HG02798 (cell line): ENCODE results near the gene GPC5.
"Not testable (repeated sequence)": the region's sequence is repeated elsewhere in the genome, so short reads cannot be mapped to it uniquely, and the experiment has no call there.

Experiments used
- ATAC-seq: cut with Tn5 transposase; IDR thresholded peaks from one replicate; pipeline ENCODE4 v1.9.1; 2021; ENCODE audit warnings: mild to moderate bottlenecking; ENCODE audit not compliant: unreplicated experiment, poor library complexity

GPC5 gene

DNA sequence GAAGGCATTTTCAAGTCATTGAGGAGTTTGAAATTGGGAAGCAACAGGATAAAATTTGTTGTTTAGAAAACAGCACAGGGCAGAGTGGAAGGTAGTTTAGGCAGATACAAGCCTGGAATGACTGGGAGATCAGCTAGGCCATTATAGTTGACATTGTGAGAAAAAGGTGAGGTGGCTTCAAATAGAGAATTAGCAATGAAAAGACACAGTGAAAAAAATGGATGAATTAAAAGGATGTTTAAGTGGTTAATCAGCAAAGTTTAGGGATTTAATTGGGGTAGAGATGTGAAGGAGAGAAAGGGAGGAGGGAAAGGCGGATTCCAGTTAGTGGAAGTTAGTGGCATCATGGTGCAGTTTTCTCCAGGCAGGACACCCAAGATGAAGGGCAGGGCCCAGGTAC is 1257.7 kb downstream of the GPC5 start:
- no peak for ATAC-seq

DNA sequence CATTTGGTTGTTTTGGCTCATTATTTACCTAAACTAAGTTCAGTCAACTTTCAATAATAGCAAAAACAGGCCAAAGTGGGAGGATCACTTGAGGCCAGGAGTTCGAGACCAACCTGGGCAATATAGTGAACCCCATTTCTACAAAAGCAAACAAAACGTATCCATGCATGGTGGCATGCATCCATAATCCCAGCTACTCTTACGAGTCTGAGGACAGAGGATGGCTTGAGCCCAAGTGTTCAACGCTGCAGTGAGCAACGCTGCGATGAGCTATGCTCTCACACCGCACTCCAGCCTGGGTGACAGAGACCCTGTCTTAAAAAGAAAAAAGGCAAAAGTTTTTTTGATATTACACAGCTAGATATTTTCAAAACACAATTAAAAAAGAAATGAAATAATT is 1258.2 kb downstream of the GPC5 start:
- no peak for ATAC-seq

GRCh38 chr13:92657565-92657964 is 1259.1 kb downstream of the GPC5 start:
- ATAC-seq: no peak

GRCh38 chr13:92658293-92658692 is 1259.9 kb downstream of the GPC5 start:
- ATAC-seq: no peak

DNA sequence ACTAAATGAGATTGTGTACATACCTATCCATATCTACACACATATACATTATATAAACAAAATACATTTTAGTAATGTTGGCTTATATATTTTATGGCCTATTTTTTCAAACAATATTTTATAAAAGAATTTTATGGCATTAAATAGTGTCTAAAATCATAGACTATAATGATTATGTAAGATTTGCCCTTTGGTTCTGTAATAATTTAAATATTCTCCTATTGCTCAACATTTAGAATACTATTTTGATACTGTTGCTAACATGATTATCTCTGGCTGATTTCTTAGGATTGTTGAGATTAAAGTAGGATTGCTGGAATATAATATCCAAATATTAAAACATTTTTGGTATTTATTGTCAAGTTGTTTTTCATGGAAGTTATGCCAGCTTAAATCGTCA is 1263.0 kb downstream of the GPC5 start:
- no peak for ATAC-seq

- no peak for ATAC-seq
These were observed 1269.7 kb downstream of the GPC5 start for GRCh38 chr13:92668157-92668556.

- ATAC-seq: no peak
These were observed 1271.7 kb downstream of the GPC5 start for GRCh38 chr13:92670096-92670495.

DNA sequence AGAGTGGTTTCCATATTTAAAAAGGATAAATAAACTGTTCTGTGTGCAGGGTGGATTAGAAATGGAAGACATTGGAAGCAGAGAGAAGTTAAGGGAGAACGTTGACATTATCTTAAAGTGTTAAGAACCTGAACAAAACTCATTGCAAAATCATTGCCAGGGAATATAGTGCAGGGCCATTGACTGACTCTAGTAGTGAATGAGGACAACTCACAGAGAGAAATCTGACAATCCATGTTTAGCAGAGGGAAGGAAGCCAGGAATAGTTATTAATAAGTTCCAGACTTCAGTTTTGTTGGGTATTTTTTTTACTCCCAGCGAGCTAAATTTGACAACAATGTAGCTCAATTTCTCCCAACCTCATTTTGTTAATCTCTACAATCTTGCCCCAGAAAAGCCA is 1273.4 kb downstream of the GPC5 start:
- ATAC-seq: no peak

DNA sequence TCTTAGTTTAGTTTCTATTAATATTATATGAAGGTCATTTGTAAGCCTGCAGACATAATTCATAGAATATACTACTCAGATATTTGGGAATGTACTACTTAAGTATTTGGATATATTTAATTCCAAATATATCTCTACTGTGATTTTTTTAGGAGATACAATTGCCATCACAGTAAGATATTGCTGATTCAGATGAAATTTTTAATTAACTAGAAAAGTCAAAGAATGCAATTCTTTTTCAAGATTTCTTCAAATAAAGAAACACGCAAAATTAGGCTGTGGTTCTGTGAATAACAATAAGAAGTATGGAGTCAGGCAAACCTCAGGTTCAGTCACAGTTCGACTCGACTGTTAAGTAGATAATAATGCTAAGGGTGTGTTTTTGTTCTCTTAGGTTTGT is 1277.8 kb downstream of the GPC5 start:
- no peak for ATAC-seq

DNA sequence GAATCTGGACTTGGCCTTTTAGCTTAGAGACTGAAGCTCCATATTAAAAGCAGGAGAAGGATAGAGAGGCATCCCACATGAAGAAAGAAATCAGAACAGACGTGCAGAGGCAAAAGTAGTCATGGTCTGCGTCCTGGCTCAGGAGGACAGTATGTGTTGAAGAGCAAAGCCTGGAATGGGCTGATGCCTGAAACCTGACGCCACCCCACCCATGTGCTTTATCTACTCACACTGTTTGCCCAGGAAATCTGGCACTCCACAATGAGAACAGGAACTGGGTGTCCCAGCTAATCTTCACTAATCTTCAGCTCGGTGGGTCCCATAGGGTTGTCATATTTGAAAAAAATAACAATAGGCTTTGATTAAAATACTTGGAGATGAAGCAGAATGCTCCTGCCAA is 1279.2 kb downstream of the GPC5 start:
- ATAC-seq: no peak

GRCh38 chr13:92679602-92680001 is 1281.2 kb downstream of the GPC5 start:
- no peak for ATAC-seq

- ATAC-seq: no peak
These were observed 1282.8 kb downstream of the GPC5 start for GRCh38 chr13:92681239-92681638.

DNA sequence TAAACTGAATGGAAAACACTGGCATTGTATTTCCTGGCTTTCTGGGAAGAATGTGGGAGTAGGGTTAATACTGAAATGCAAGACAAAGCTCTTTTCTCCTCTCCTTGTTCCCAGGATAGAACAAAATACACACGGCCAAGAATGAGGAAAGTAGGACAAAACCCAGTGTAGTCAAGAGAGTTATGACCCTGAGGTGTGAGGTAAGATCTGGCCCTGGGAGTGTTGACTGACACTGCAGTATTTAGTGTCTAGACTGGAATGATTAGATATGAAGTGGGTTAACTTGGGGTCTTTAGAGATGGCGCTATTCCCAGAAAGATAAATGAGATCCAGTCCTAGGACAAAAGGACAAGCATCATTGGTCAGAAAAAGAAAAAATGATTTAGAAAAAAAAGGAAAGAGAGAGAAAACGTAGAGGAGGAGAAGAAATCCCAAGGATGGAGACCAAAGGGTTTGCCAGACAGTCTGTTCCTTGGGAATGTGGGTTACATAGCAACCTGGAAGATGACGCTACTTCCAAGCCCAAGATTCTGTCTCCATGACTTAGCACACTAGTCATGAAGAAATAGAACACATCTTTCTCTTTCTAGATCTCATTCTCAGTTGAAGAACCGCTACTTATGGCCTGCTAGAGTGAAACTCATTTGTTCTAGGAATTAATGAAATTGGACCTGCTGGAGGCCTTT is 1284.6 kb downstream of the GPC5 start:
- no peak for ATAC-seq

DNA sequence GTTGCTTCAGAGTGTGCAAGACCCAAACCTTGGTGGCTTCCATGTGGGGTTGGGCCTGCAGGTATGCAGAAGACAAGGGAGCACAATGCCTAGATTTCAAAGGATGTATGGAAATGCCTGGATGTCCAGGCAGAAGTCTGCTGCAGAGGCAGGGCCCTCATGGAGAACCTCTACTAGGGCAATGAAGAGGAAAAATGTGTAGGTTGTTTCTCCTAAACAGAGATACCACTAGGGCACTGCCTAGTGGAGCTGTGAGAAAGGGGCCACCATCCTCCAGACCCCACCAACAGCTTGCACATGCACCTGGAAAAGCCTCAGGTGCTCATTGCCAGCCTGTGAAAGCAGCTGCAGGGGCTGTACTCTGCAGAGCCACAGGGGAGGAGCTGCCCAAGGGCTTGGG is 1295.6 kb downstream of the GPC5 start:
- no peak for ATAC-seq

GRCh38 chr13:92695827-92696226 is 1297.4 kb downstream of the GPC5 start:
- not testable (repeated sequence) for ATAC-seq

DNA sequence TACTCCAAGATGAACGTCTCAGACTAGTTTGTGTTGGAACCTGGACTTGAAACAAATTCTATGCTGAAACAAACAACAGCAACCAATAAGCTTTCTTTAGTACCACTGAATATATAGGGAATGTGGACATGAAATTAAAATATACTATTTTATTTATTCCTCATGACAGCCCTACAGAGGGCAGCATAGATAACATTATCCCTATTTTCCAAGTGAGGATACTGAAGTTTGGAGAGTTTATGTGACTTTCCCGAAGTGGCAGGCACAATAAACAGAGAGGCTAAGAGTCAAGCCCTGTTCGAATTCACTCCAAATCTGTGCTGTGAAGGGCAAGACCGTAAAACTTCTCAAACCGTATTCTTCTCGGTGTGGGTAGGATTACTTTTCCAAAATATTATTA is 1318.3 kb downstream of the GPC5 start:
- ATAC-seq: no peak

- ATAC-seq: no peak
These were observed 1319.4 kb downstream of the GPC5 start for GRCh38 chr13:92717857-92718256.

- no peak for ATAC-seq
These were observed 1321.4 kb downstream of the GPC5 start for GRCh38 chr13:92719868-92720267.

- ATAC-seq: no peak
These were observed 1323.2 kb downstream of the GPC5 start for GRCh38 chr13:92721620-92722019.

DNA sequence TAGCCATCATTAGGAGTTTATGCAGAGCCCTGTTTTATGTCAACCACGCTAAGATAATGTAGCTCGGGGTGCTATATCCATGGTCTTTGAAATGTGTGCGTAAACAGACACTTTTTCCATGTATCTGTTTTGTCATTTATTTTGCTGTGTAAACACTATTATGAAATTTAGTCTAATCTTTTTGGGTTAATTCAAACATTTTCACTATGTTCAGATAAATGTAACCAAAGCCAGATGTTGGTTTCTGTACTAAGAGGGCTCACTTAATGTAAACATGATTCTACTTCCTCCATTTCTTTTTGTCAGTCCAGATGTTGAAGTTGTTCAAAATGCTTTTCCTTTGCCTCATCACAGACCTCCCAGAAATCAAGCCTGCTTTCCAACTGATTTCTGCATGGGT is 1328.7 kb downstream of the GPC5 start:
- no peak for ATAC-seq

DNA sequence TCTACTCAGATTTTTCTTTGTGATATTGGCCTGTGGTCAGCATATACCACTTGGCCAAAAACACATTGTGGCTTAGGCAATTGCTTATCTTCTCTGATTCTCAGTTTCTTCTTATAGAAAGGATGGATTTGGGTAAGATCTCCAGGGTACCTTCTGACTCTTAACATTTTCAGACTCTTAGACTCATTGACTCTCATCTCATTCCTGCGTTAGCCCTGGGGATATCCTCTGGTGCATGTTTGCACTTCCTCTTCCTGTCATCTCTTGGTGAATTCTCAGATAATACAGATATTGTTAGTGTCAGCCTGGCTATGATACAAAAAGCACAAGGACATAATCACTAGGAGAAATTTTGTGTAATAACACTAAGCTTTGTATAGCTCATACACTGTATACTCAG is 1335.6 kb downstream of the GPC5 start:
- no peak for ATAC-seq

DNA sequence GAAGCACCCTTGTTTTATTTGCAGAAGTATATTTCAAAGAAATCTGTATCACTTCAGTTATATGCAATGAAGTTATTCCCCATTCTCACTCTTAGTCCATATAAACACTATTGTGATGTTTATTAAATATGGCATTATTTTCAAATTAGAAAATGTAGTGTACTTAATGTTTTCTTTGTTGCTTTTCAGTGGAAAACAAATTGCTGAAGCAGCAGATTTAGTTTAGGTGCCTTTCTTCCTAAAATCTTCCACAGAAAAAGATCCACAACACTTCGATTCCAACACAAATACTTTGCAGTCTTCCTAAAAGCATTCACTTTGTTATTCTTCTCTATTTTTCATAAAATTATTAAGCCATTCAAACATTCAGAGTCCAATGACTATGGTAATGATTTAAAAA is 1336.1 kb downstream of the GPC5 start:
- ATAC-seq: no peak

GRCh38 chr13:92735909-92736308 is 1337.5 kb downstream of the GPC5 start:
- ATAC-seq: no peak
